Measurements from ENCODE around the gene NR1H2.

GRCh38 chr19:50387176-50387867, 11.1 kb downstream of the NR1H2 start:
- TF ChIP-seq PAX8 (IDR thresholded peaks at IDR 0.05) = no peak
- TF ChIP-seq BACH1 (IDR thresholded peaks at IDR 0.05; ENCODE audit: borderline replicate concordance) = no peak
- TF ChIP-seq CTCF (IDR thresholded peaks at IDR 0.05 in 2 of 3, conservative IDR thresholded peaks at IDR 0.05 in 1 of 3; ENCODE audit: control insufficient read depth in 2 of 3, extremely low read depth in 1 of 3, insufficient read depth in 1 of 3, low read depth in 3 of 3, low read length in 3 of 3) = no peak
- no peak for TF ChIP-seq HDGF (IDR thresholded peaks at IDR 0.05)

Measured in GM12878 (cell line).